ENCODE data around the gene CSNK1E. TPM values are rescaled to one million over a fixed set of nuclear protein-coding genes. Genes with fewer than 3 reads are reported as not detected.

CSNK1E gene
- total and polyA plus RNA-seq, 2 of the 4 experiments (the other 2 are of a cell fraction), result 116 to 276 TPM

- peak overlapping the region; percentile 88 for H2BK5ac ChIP-seq (ENCODE audit: low read depth, low read length, poor library complexity, severe bottlenecking)
- H4K8ac ChIP-seq (ENCODE audit: low read depth in 2 of 2, low read length in 2 of 2), result peak overlapping the region; percentile 13 to 62; a peak in 2 of 4 replicates
- dilution Hi-C loops (cut with HindIII; ENCODE audit: low sequenced_read_pairs, unreplicated experiment) (no loop called here), in situ Hi-C loops (cut with MboI; ENCODE audit: low sequenced_read_pairs) (no loop called here), intact Hi-C loops (cut with micrococcal nuclease) (no loop called here)
- peak overlapping the region; percentile 96 for H3K9ac ChIP-seq (ENCODE audit: low read depth, low read length)
- no peak for DNase-seq
- peak overlapping the region; percentile 99 for H2AK9ac ChIP-seq (replicated peaks; ENCODE audit: low read depth, low read length, poor library complexity)
- H2BK15ac ChIP-seq (ENCODE audit: low read depth, low read length), result no peak overlapping the region
- peak overlapping the region; percentile 81 for H3K4ac ChIP-seq (ENCODE audit: low read depth, low read length)
- peak overlapping the region; percentile 87 for H3K27ac ChIP-seq (ENCODE audit: insufficient read depth, low read length)
- TF ChIP-seq RCOR1 (IDR thresholded peaks at IDR 0.05; ENCODE audit: insufficient replicate concordance, low read length), result no peak
- H4K5ac ChIP-seq (ENCODE audit: low read depth, low read length), result peak overlapping the region; percentile 23; the same call in 1 of the 2 replicates
- peak overlapping the region; percentile 51 for H3K18ac ChIP-seq (ENCODE audit: low read depth, low read length)
- H3K23ac ChIP-seq (ENCODE audit: low read depth, low read length), result peak overlapping the region; percentile 99
- H3K9me1 ChIP-seq (ENCODE audit: insufficient read depth, low read length), result peaks cover 33% of the 10 kb centered on the region
- peak overlapping the region; percentile 96 for H3K4me3 ChIP-seq (ENCODE audit: insufficient read depth, low read depth, low read length)
- H3K4me2 ChIP-seq (ENCODE audit: low read depth, low read length), result peak overlapping the region; percentile 97
- peaks cover 15 to 63% of the 10 kb centered on the region in 2 experiments; a peak in 3 of 4 replicates for H3K79me1 ChIP-seq (ENCODE audit: low read depth in 1 of 2, low read length in 2 of 2)
- peaks cover 21% of the 10 kb centered on the region for H3K4me1 ChIP-seq (ENCODE audit: control insufficient read depth, insufficient read depth, low read length)
- no peaks in the 10 kb centered on the region for H3K9me3 ChIP-seq (ENCODE audit: control insufficient read depth, insufficient read depth, low read length)
- no peak for ATAC-seq (ENCODE audit: low read depth)
- BruUV-seq (replicated peaks), result no TSS peak
- peaks cover 2% of the 10 kb centered on the region; the same call in 1 of the 2 replicates for H3K36me3 ChIP-seq (ENCODE audit: control insufficient read depth, insufficient read depth, low read length)
- H2AFZ ChIP-seq (replicated peaks; ENCODE audit: low read length, poor library complexity), result peak overlapping the region; percentile 93
- H2AK5ac ChIP-seq (ENCODE audit: low read depth, low read length), result peak overlapping the region; percentile 88
- peak overlapping the region; percentile 87 for H4K91ac ChIP-seq (ENCODE audit: insufficient read depth, low read depth, low read length)
- peak overlapping the region; percentile 54 for H2BK120ac ChIP-seq (ENCODE audit: low read depth, low read length)
- peak overlapping the region; percentile 75 for H3K56ac ChIP-seq (ENCODE audit: extremely low read depth, insufficient read depth, low read length)
- no CpG with 5 or more reads among the region's 7 CpGs for WGBS, 2 experiments (ENCODE audit: extremely low coverage in 2 of 2, insufficient read length in 1 of 2)
- peaks cover 57% of the 10 kb centered on the region for H4K20me1 ChIP-seq (ENCODE audit: insufficient read depth, low read length)
- peak overlapping the region; percentile 98 for H3K14ac ChIP-seq (replicated peaks; ENCODE audit: low read depth, low read length)
- no peaks in the 10 kb centered on the region for H3K27me3 ChIP-seq (ENCODE audit: control insufficient read depth, insufficient read depth, low read length)
- no peak overlapping the region for H2BK20ac ChIP-seq (ENCODE audit: low read depth, low read length)
- ChIA-PET POLR2A (ENCODE audit: unreplicated experiment) (interaction anchor here (0.6 kb wide), 1 partner anchor 284 kb away, joined by 13 read pairs; no protein-coding TSS in a partner anchor), CTCF (no interaction called here)
Observed at GRCh38 chr22:38271927-38272372, 45.3 kb downstream of the CSNK1E start.

Data from IMR-90 (cell line).